SK-N-SH treated with all-trans-retinoic acid at 6 μM for 48 hours (cell line): ENCODE results near the gene SEPTIN5.

ENCODE experiments used
- ARNTL ChIP-seq: fragments of 450-650 bp; formaldehyde crosslinking; IDR thresholded peaks from 2 replicates; pipeline ENCODE4 v1.5.0; 2020; ENCODE audit warnings: low read depth, mild to moderate bottlenecking, moderate library complexity, borderline replicate concordance
- RARB ChIP-seq: fragments of 250-450 bp; sonication (Bioruptor Pico); IDR thresholded peaks from 2 replicates; pipeline ENCODE4 v1.8.0; 2021; ENCODE audit warnings: mild to moderate bottlenecking, moderate library complexity

- TF ChIP-seq ARNTL (CRISPR knock-in tag): no peak
- no peak for TF ChIP-seq RARB (CRISPR knock-in tag)
Observed at GRCh38 chr22:19678949-19679521, 35.3 kb upstream of the SEPTIN5 start.
